Adrenal gland (tissue), 12 donors: Measurements from ENCODE around the gene AMDHD2. TPM values are rescaled to one million over a fixed set of nuclear protein-coding genes. Genes with fewer than 3 reads are reported as not detected.

Source experiments
- DNase-seq, 7 donors: peaks; one replicate each; pipeline ENCODE4 v3.0.0-alpha.2; 2019 to 2020
- H3K27ac ChIP-seq, 5 donors: fragments of 200-600 bp; sonication (generic) in 4 of 5; 1 replicate in 3 of 5; 2 replicates in 2 of 5; pipeline versions ENCODE4 v1.5.1 to v1.8.0; 2016 to 2020; ENCODE audit warnings: mild to moderate bottlenecking in 1 of 5
- H3K27me3 ChIP-seq: fragments of 200-600 bp; 2 replicates; pipeline ENCODE4 v1.8.0; 2021
- H3K36me3 ChIP-seq, 2 donors: fragments of 200-600 bp; replicated peaks in 1 of 2; 1 replicate in 1 of 2; 2 replicates in 1 of 2; pipeline versions ENCODE4 v1.5.1 to v1.8.0; 2018 to 2022
- H3K4me1 ChIP-seq, 2 donors: fragments of 200-600 bp; replicated peaks in 1 of 2; 1 replicate in 1 of 2; 2 replicates in 1 of 2; pipeline versions ENCODE4 v1.5.1 to v1.8.0; 2018 to 2021
- H3K4me3 ChIP-seq, 4 donors: fragments of 200-600 bp; sonication (generic) in 3 of 4; one replicate each; pipeline ENCODE4 v1.5.1; 2016 to 2018
- H3K9me3 ChIP-seq, 3 donors: fragments of 200-600 bp; sonication (generic) in 1 of 3; replicated peaks in 1 of 3; 1 replicate in 2 of 3; 2 replicates in 1 of 3; pipeline versions ENCODE4 v1.5.1 to v1.8.0; 2016 to 2021
- POLR2A ChIP-seq, 2 donors: fragments of 450-650 bp; IDR thresholded peaks; one replicate each; pipeline ENCODE4 v1.6.1; 2017; ENCODE audit warnings: antibody characterized with exemption in 2 of 2, mild to moderate bottlenecking in 2 of 2, moderate library complexity in 1 of 2
- WGBS, 4 donors: extraction: QIAGEN DNeasy Blood & Tissue Kit in 2 of 4; methylation state at CpG; one replicate each; pipeline versions ENCODE4 v1.1.5 to v1.1.7; 2013 to 2017; 5-methylcytosine and 5-hydroxymethylcytosine counted together
- intact Hi-C, 2 donors: fragments of 100-400 bp; cut with DNase I; formaldehyde crosslinking; loops; one replicate each; pipeline versions ENCODE4 v1.14.1 to v1.15.0; 2022 to 2023
- polyA plus RNA-seq, 3 donors: library from polyadenylated mRNA; stranded (reverse); fragments of 200-250 nt in 2 of 3; fragments of 350-450 nt in 1 of 3; fragmentation: Illumina TruSeq in 1 of 3; extraction: RNeasy Lipid Tissue Mini Kit (QIAGEN cat#74804) in 1 of 3; gene quantifications; one replicate each; pipeline ENCODE4 v1.2.3, GENCODE V29; 2013 to 2014
- total RNA-seq, 9 donors: library from RNA; depleted of rRNA in 4 of 9; stranded (reverse); fragments of >200 nt in 4 of 9; fragments of 120-200 nt in 1 of 9; fragmentation: NEBNext Ultra II Directional in 1 of 9; extraction: Animal tissue kit (Norgen Biotek cat#: 25700) in 1 of 9; gene quantifications; one replicate each; pipeline versions ENCODE4 v1.1.0 to v1.2.4, GENCODE V29; 2013 to 2023
- TF ChIP-seq, protein P1 (sequence below), 6 experiments: fragments of 450-650 bp in 4 of 6; fragments of 200-600 bp in 2 of 6; sonication (generic) in 1 of 6; IDR thresholded peaks; 1 replicate in 5 of 6; 2 replicates in 1 of 6; pipeline versions ENCODE4 v1.5.1 to v1.8.0; 2016 to 2021; ENCODE audit warnings: antibody characterized with exemption in 6 of 6, mild to moderate bottlenecking in 2 of 6, moderate library complexity in 1 of 6
- donor health status: healthy with polysubstance abuse.
- donor health status: Bipolar disorder and iron deficiency.
- donor health status: DM: yes; HTN: yes; CAD: no.
- donor health status: DM: no; HTN: no; CAD: no.
- donor health status: DM: no; HTN: no; CAD: no.
- donor health status: DM: yes; HTN: yes; CAD: no.

AMDHD2 gene
- total and polyA plus RNA-seq, 12 donors: 3.1 to 131 (median 64.7) TPM

DNA sequence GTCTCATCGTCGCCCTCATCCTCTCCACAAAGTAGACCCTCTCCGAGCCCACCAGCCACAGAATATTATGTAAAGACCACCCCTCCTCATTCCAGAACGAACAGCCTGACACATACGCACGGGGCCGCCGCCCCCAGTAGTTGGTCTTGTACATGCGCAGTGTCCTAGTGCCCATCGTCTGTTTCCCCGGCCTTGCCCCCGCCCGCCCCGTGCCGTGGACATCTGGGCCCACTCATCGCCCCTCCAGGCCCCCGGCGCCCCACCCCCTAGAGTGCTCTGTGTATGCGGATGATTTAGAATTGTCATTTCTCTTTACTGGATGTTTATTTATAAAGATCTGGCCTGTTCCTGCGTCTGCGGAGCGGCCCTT lies 475 bp upstream of the AMDHD2 start:
- H3K4me3 ChIP-seq: peak overlapping the region in 1 of 4 donors; percentile 89
- peak overlapping the region; percentile 25 to 99 (median 96) for H3K27ac ChIP-seq
- peak in 3 of 7 donors; percentile 35 to 49 (median 46) for DNase-seq
- WGBS, 4 donors: 32 to 44% (median 38%) methylated on average over 16 to 22 of the region's 22 CpGs
- peaks cover 0 to 25% of the 10 kb centered on the region in 2 donors for H3K36me3 ChIP-seq
- no peaks in the 10 kb centered on the region for H3K27me3 ChIP-seq
- TF ChIP-seq, protein P1, sequence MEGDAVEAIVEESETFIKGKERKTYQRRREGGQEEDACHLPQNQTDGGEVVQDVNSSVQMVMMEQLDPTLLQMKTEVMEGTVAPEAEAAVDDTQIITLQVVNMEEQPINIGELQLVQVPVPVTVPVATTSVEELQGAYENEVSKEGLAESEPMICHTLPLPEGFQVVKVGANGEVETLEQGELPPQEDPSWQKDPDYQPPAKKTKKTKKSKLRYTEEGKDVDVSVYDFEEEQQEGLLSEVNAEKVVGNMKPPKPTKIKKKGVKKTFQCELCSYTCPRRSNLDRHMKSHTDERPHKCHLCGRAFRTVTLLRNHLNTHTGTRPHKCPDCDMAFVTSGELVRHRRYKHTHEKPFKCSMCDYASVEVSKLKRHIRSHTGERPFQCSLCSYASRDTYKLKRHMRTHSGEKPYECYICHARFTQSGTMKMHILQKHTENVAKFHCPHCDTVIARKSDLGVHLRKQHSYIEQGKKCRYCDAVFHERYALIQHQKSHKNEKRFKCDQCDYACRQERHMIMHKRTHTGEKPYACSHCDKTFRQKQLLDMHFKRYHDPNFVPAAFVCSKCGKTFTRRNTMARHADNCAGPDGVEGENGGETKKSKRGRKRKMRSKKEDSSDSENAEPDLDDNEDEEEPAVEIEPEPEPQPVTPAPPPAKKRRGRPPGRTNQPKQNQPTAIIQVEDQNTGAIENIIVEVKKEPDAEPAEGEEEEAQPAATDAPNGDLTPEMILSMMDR (IDR thresholded peaks at IDR 0.05): no peak
- no peak for TF ChIP-seq POLR2A (IDR thresholded peaks at IDR 0.05)
- no peaks in the 10 kb centered on the region for H3K9me3 ChIP-seq
- peaks cover 49 to 61% of the 10 kb centered on the region in 2 donors for H3K4me1 ChIP-seq
- intact Hi-C loops: no loop called here

- Histone ChIP-seq H3K4me1 (peaks cover 38 to 48% of the 10 kb centered on the region in 2 donors), H3K27me3 (no peaks in the 10 kb centered on the region), H3K4me3 (peak overlapping the region in 2 of 4 donors; percentile 39 to 89), H3K36me3 (peaks cover 0 to 35% of the 10 kb centered on the region in 2 donors), H3K9me3 (no peaks in the 10 kb centered on the region), H3K27ac (peak overlapping the region in 4 of 5 donors; percentile 57 to 99 (median 83))
- intact Hi-C loops: no loop called here
- DNase-seq: peak in 4 of 7 donors; percentile 43 to 62 (median 50)
- 8 to 36% (median 17%) methylated on average over 7 to 41 of the region's 41 CpGs for WGBS, 4 donors
- peak in 1 of 2 donors; percentile 32 for TF ChIP-seq POLR2A (IDR thresholded peaks at IDR 0.05)
- TF ChIP-seq, protein P1 (IDR thresholded peaks at IDR 0.05): peak in 1 of 6 experiments; percentile 26
Observed at GRCh38 chr16:2520784-2521531, 787 bp downstream of the AMDHD2 start.

GRCh38 chr16:2523801-2524231 lies 3.6 kb downstream of the AMDHD2 start:
- 87 to 96% (median 91%) methylated on average over 5 to 6 of the region's 6 CpGs for WGBS, 4 donors
- Histone ChIP-seq H3K36me3 (peaks cover 0 to 56% of the 10 kb centered on the region in 2 donors), H3K4me3 (no peak overlapping the region), H3K9me3 (no peaks in the 10 kb centered on the region), H3K4me1 (peaks cover 10 to 22% of the 10 kb centered on the region in 2 donors), H3K27me3 (no peaks in the 10 kb centered on the region), H3K27ac (no peak overlapping the region)
- intact Hi-C loops: no loop called here
- no peak for DNase-seq
- no peak for TF ChIP-seq POLR2A (IDR thresholded peaks at IDR 0.05)
- TF ChIP-seq, protein P1 (IDR thresholded peaks at IDR 0.05): no peak

GRCh38 chr16:2524339-2524938 lies 4.3 kb downstream of the AMDHD2 start:
- WGBS, 4 donors: 92 to 96% (median 93%) methylated on average over 9 of the region's 9 CpGs
- Histone ChIP-seq H3K27ac (no peak overlapping the region), H3K4me1 (peaks cover 5 to 16% of the 10 kb centered on the region in 2 donors), H3K9me3 (no peaks in the 10 kb centered on the region), H3K36me3 (peaks cover 0 to 60% of the 10 kb centered on the region in 2 donors), H3K27me3 (no peaks in the 10 kb centered on the region), H3K4me3 (no peak overlapping the region)
- DNase-seq: peak in 1 of 7 donors; percentile 9
- intact Hi-C loops: no loop called here
- TF ChIP-seq POLR2A (IDR thresholded peaks at IDR 0.05): no peak
- TF ChIP-seq, protein P1 (IDR thresholded peaks at IDR 0.05): no peak
